SK-N-SH (cell line): Measurements from ENCODE around the gene GRK5. TPM values are rescaled to one million over a fixed set of nuclear protein-coding genes. Genes with fewer than 3 reads are reported as not detected.

Experiments used
- CTCF ChIA-PET: fragments of 300-600, 350-600 bp; formaldehyde crosslinking; extraction: SDS; loops from one replicate; lab custom pipeline; 2021; lab: Yijun Ruan, JAX
- POLR2A ChIA-PET: fragments of 350-600 bp; sonication (Branson Sonifier 250); formaldehyde crosslinking; extraction: SDS; loops from one replicate; lab custom pipeline; 2020; ENCODE audit warnings: antibody characterized with exemption, inconsistent platforms; lab: Yijun Ruan, JAX
- DNase-seq: peaks from one replicate; pipeline ENCODE4 v3.0.0; 2012
- H2AFZ ChIP-seq: fragments of 200-600 bp; sonication (generic); 2 replicates; pipeline ENCODE4 v1.8.1; 2016; ENCODE audit warnings: antibody characterized with exemption, mild to moderate bottlenecking, low read depth
- H3F3A ChIP-seq: fragments of 200-600 bp; sonication (generic); replicated peaks from 2 replicates; pipeline ENCODE3; 2016; ENCODE audit warnings: antibody characterized with exemption, mild to moderate bottlenecking; ENCODE audit not compliant: insufficient read depth
- H3K27ac ChIP-seq, 2 experiments: fragments of 200-500 bp in 1 of 2; fragments of 200-600 bp in 1 of 2; sonication (Bioruptor generic) in 1 of 2; sonication (generic), shearing (Covaris generic) in 1 of 2; 2 replicates each; pipeline versions ENCODE4 v1.5.1 to v1.6.1; 2014 to 2016; ENCODE audit warnings: low read depth in 2 of 2, inconsistent platforms in 1 of 2, low read length in 1 of 2, mild to moderate bottlenecking in 1 of 2, mixed read lengths in 1 of 2
- H3K27me3 ChIP-seq: fragments of 200-600 bp; sonication (generic), shearing (Covaris generic); 2 replicates; pipeline ENCODE4 v1.6.1; 2016; ENCODE audit warnings: mixed run types; ENCODE audit not compliant: insufficient read depth
- H3K36me3 ChIP-seq, 2 experiments: fragments of 200-500 bp in 1 of 2; fragments of 200-600 bp in 1 of 2; sonication (Bioruptor generic) in 1 of 2; sonication (generic) in 1 of 2; replicated peaks in 1 of 2; 2 replicates each; pipeline versions ENCODE3 to v1.5.1; 2014 to 2016; ENCODE audit warnings: low read length in 1 of 2, mild to moderate bottlenecking in 1 of 2; ENCODE audit not compliant: insufficient read depth in 2 of 2, control insufficient read depth in 1 of 2
- H3K4me1 ChIP-seq, 2 experiments: fragments of 200-500 bp in 1 of 2; fragments of 200-600 bp in 1 of 2; sonication (Bioruptor generic) in 1 of 2; sonication (generic), shearing (Covaris generic) in 1 of 2; 2 replicates each; pipeline versions ENCODE4 v1.5.1 to v1.6.1; 2014 to 2016; ENCODE audit warnings: low read depth in 1 of 2, low read length in 1 of 2, mixed run types in 1 of 2; ENCODE audit not compliant: insufficient read depth in 2 of 2, control insufficient read depth in 1 of 2
- H3K4me2 ChIP-seq: fragments of 200-600 bp; sonication (generic), shearing (Covaris generic); 2 replicates; pipeline ENCODE4 v1.6.1; 2017; ENCODE audit warnings: mixed run types
- H3K4me3 ChIP-seq, 2 experiments: fragments of 200-500 bp in 1 of 2; fragments of 200-600 bp in 1 of 2; sonication (Bioruptor generic) in 1 of 2; sonication (generic), shearing (Covaris generic) in 1 of 2; 2 replicates each; pipeline versions ENCODE4 v1.5.1 to v1.8.1; 2014 to 2016; ENCODE audit warnings: low read depth in 2 of 2, inconsistent platforms in 1 of 2, low read length in 1 of 2, mild to moderate bottlenecking in 1 of 2, mixed read lengths in 1 of 2, moderate library complexity in 1 of 2
- H3K79me2 ChIP-seq: fragments of 200-600 bp; sonication (generic); 2 replicates; pipeline ENCODE4 v1.8.1; 2017; ENCODE audit warnings: mild to moderate bottlenecking; ENCODE audit not compliant: insufficient read depth
- H3K9ac ChIP-seq: fragments of 200-600 bp; sonication (generic); 2 replicates; pipeline ENCODE4 v1.6.1; 2017; ENCODE audit warnings: mixed run types
- H3K9me2 ChIP-seq: fragments of 200-600 bp; sonication (generic); 2 replicates; pipeline ENCODE4 v1.6.1; 2017; ENCODE audit warnings: mixed run types
- H3K9me3 ChIP-seq: fragments of 200-600 bp; sonication (generic); 2 replicates; pipeline ENCODE4 v1.6.1; 2017; ENCODE audit warnings: mixed run types, mild to moderate bottlenecking, moderate library complexity
- H4K20me1 ChIP-seq: fragments of 200-600 bp; sonication (generic); 2 replicates; pipeline ENCODE4 v1.6.1; 2017; ENCODE audit warnings: mild to moderate bottlenecking, mixed run types; ENCODE audit not compliant: insufficient read depth
- CTCF ChIP-seq: fragments of 200-600 bp; sonication (generic); IDR thresholded peaks from 2 replicates; pipeline ENCODE4 v1.6.1; 2017; ENCODE audit warnings: antibody characterized with exemption, mild to moderate bottlenecking, moderate library complexity
- FOSL2 ChIP-seq: IDR thresholded peaks from 2 replicates; pipeline ENCODE4 v1.4.0; 2012; ENCODE audit warnings: low read depth, mild to moderate bottlenecking, moderate library complexity, borderline replicate concordance
- FOXJ3 ChIP-seq: sonication (generic); formaldehyde crosslinking; IDR thresholded peaks from 2 replicates; pipeline ENCODE4 v1.5.1; 2020; ENCODE audit warnings: mild to moderate bottlenecking, missing genetic modification reagents
- FOXM1 ChIP-seq: IDR thresholded peaks from 2 replicates; pipeline ENCODE4 v1.4.0; 2012; ENCODE audit warnings: low read depth, mild to moderate bottlenecking
- IRF3 ChIP-seq: fragments of 150-350 bp; IDR thresholded peaks from 2 replicates; pipeline ENCODE4 v1.6.1; 2016; ENCODE audit warnings: mild to moderate bottlenecking, low read depth, low read length
- JUND ChIP-seq: IDR thresholded peaks from 2 replicates; pipeline ENCODE4 v1.4.0; 2012
- MAX ChIP-seq: IDR thresholded peaks from 2 replicates; pipeline ENCODE4 v1.4.0; 2012; ENCODE audit warnings: low read depth
- MEF2A ChIP-seq: IDR thresholded peaks from 2 replicates; pipeline ENCODE4 v1.4.0; 2012; ENCODE audit warnings: low read depth, borderline replicate concordance
- NRF1 ChIP-seq: IDR thresholded peaks from 2 replicates; pipeline ENCODE4 v1.6.1; 2012; ENCODE audit warnings: low read depth, mild to moderate bottlenecking, low read length
- POLR2AphosphoS5 ChIP-seq: IDR thresholded peaks from 2 replicates; pipeline ENCODE4 v1.6.1; 2012; ENCODE audit warnings: low read depth, low read length
- RXRA ChIP-seq: IDR thresholded peaks from 2 replicates; pipeline ENCODE4 v1.4.0; 2012; ENCODE audit warnings: low read depth, mild to moderate bottlenecking, borderline replicate concordance
- SIN3A ChIP-seq: IDR thresholded peaks from 2 replicates; pipeline ENCODE4 v1.6.1; 2012; ENCODE audit warnings: low read depth, mild to moderate bottlenecking, low read length, moderate library complexity, borderline replicate concordance
- SMC3 ChIP-seq: IDR thresholded peaks from 2 replicates; pipeline ENCODE4 v1.6.1; 2012; ENCODE audit warnings: low read depth, low read length, improper control_type of control experiment
- TAF1 ChIP-seq: IDR thresholded peaks from 2 replicates; pipeline ENCODE4 v1.6.1; 2012; ENCODE audit warnings: low read depth, mild to moderate bottlenecking, low read length, moderate library complexity, borderline replicate concordance
- whole genome bisulfite sequencing: methylation state at CpG from one replicate; pipeline ENCODE4 v1.1.6; 2017; ENCODE audit warnings: low lambda C conversion rate; 5-methylcytosine and 5-hydroxymethylcytosine counted together
- polyA plus RNA-seq, 3 experiments: library from polyadenylated mRNA; depleted of rRNA; stranded (reverse); fragments of >200 nt; gene quantifications; 2 replicates each; pipeline ENCODE4 v1.2.3, GENCODE V29; 2012

Gene GRK5
- polyA plus RNA-seq, 1 of the 3 experiments (the other 2 are of a cell fraction) = 12.1 TPM

- H4K20me1 ChIP-seq = no peaks in the 10 kb centered on the region
- POLR2A ChIA-PET = no interaction called here
- peak overlapping the region; percentile 80 to 98 for H3K27ac ChIP-seq
- no peaks in the 10 kb centered on the region for H3K36me3 ChIP-seq
- no peak overlapping the region for H3K4me3 ChIP-seq
- no peak for DNase-seq
- peak overlapping the region; percentile 17; the same call in 1 of the 2 replicates for H2AFZ ChIP-seq
- H3K27me3 ChIP-seq = no peaks in the 10 kb centered on the region
- no peak for TF ChIP-seq MEF2A
- TF ChIP-seq SIN3A = no peak
- no peak for TF ChIP-seq FOXJ3
- TF ChIP-seq TAF1 = no peak
- TF ChIP-seq MAX = no peak
- TF ChIP-seq CTCF = no peak
- no peak for TF ChIP-seq SMC3
- TF ChIP-seq RXRA = no peak
- H3K9me2 ChIP-seq = no peaks in the 10 kb centered on the region
- H3K9me3 ChIP-seq = no peaks in the 10 kb centered on the region
- peaks cover 39% of the 10 kb centered on the region for H3F3A ChIP-seq
- peaks cover 24% of the 10 kb centered on the region for H3K79me2 ChIP-seq
- 75% methylated on average over 3 of the region's 3 CpGs for WGBS
- H3K4me1 ChIP-seq = peaks cover 43 to 55% of the 10 kb centered on the region in 2 experiments
- CTCF ChIA-PET = interaction anchor here (1.2 to 2.1 kb wide), 4 partner anchors 10 to 191 kb away, joined by 4 to 6 read pairs (median 5); no protein-coding TSS in a partner anchor
- peak overlapping the region; percentile 75 for H3K9ac ChIP-seq
- H3K4me2 ChIP-seq = peak overlapping the region; percentile 74
Measured at GRCh38 chr10:119254335-119254734, 47.0 kb downstream of the GRK5 start.

- Histone ChIP-seq H4K20me1 (no peaks in the 10 kb centered on the region), H3K4me2 (no peak overlapping the region), H3F3A (peaks cover 26% of the 10 kb centered on the region), H2AFZ (no peak overlapping the region), H3K27me3 (no peaks in the 10 kb centered on the region), H3K4me1 (peaks cover 34 to 53% of the 10 kb centered on the region in 2 experiments), H3K9me2 (no peaks in the 10 kb centered on the region), H3K9me3 (no peaks in the 10 kb centered on the region), H3K9ac (no peak overlapping the region), H3K36me3 (no peaks in the 10 kb centered on the region), H3K27ac (no peak overlapping the region), H3K4me3 (no peak overlapping the region), H3K79me2 (peaks cover 24% of the 10 kb centered on the region)
- POLR2A ChIA-PET = no interaction called here
- CTCF ChIA-PET = interaction anchor here (1.1 kb wide), 1 partner anchor 9 kb away, joined by 3 read pairs; no protein-coding TSS in a partner anchor
- 98% methylated on average over 5 of the region's 8 CpGs for WGBS
- no peak for TF ChIP-seq JUND
- no peak for DNase-seq
Measured at GRCh38 chr10:119256030-119256429, 48.7 kb downstream of the GRK5 start.

GRCh38 chr10:119256897-119257296 lies 49.5 kb downstream of the GRK5 start:
- Histone ChIP-seq H3K9me2 (no peaks in the 10 kb centered on the region), H2AFZ (no peak overlapping the region), H3K79me2 (peaks cover 24% of the 10 kb centered on the region), H3K4me2 (no peak overlapping the region), H3K9me3 (no peaks in the 10 kb centered on the region), H3K9ac (no peak overlapping the region), H4K20me1 (no peaks in the 10 kb centered on the region), H3K27ac (no peak overlapping the region), H3K36me3 (no peaks in the 10 kb centered on the region), H3F3A (peaks cover 18% of the 10 kb centered on the region), H3K27me3 (no peaks in the 10 kb centered on the region), H3K4me3 (no peak overlapping the region), H3K4me1 (peaks cover 26 to 44% of the 10 kb centered on the region in 2 experiments; a peak in 3 of 4 replicates)
- CTCF ChIA-PET = interaction anchor here (1.1 kb wide), 1 partner anchor 10 kb away, joined by 3 read pairs; no protein-coding TSS in a partner anchor
- TF ChIP-seq FOXJ3 (no peak), IRF3 (no peak), FOXM1 (no peak), FOSL2 (no peak), MAX (no peak), NRF1 (no peak), JUND (no peak), POLR2AphosphoS5 (no peak)
- 90% methylated on average over 5 of the region's 5 CpGs for WGBS
- no peak for DNase-seq
- POLR2A ChIA-PET = no interaction called here
